Liver (tissue), 9 donors: ENCODE measurements around the gene LYRM4. TPM values are rescaled to one million over a fixed set of nuclear protein-coding genes. Genes with fewer than 3 reads are reported as not detected.

Experiments used
- DNase-seq: peaks from one replicate; pipeline ENCODE4 v3.0.0-alpha.2; 2017; ENCODE audit warnings: low spot score
- H3K27ac ChIP-seq, 2 donors: one replicate each; pipeline ENCODE4 v1.7.0; 2013; ENCODE audit warnings: inconsistent platforms in 2 of 2, low read length in 2 of 2, control low read depth in 1 of 2, low read depth in 1 of 2, mild to moderate bottlenecking in 1 of 2
- H3K27me3 ChIP-seq, 4 donors: one replicate each; pipeline versions ENCODE4 v1.6.1 to v1.7.0; 2013; ENCODE audit warnings: low read length in 3 of 4, inconsistent platforms in 1 of 4, mild to moderate bottlenecking in 1 of 4, moderate library complexity in 1 of 4; ENCODE audit not compliant: control insufficient read depth in 4 of 4, insufficient read depth in 4 of 4
- H3K36me3 ChIP-seq, 4 donors: one replicate each; pipeline versions ENCODE4 v1.6.1 to v1.7.0; 2013; ENCODE audit warnings: low read length in 3 of 4, mild to moderate bottlenecking in 3 of 4, low read depth in 1 of 4, moderate library complexity in 1 of 4; ENCODE audit not compliant: control insufficient read depth in 4 of 4, insufficient read depth in 3 of 4
- H3K4me1 ChIP-seq, 4 donors: one replicate each; pipeline versions ENCODE4 v1.6.1 to v1.7.0; 2013; ENCODE audit warnings: low read length in 3 of 4, mild to moderate bottlenecking in 3 of 4, moderate library complexity in 1 of 4; ENCODE audit not compliant: control insufficient read depth in 4 of 4, insufficient read depth in 4 of 4
- H3K4me3 ChIP-seq, 3 donors: one replicate each; pipeline versions ENCODE4 v1.6.1 to v1.7.0; 2013; ENCODE audit warnings: low read length in 3 of 3, control low read depth in 1 of 3, low read depth in 1 of 3, mild to moderate bottlenecking in 1 of 3
- H3K9ac ChIP-seq, 2 donors: one replicate each; pipeline ENCODE4 v1.7.0; 2013; ENCODE audit warnings: low read length in 2 of 2, mild to moderate bottlenecking in 2 of 2, moderate library complexity in 2 of 2, control low read depth in 1 of 2, low read depth in 1 of 2
- H3K9me3 ChIP-seq, 4 donors: one replicate each; pipeline versions ENCODE4 v1.6.1 to v1.7.0; 2013; ENCODE audit warnings: low read length in 3 of 4; ENCODE audit not compliant: control insufficient read depth in 4 of 4
- EGR1 ChIP-seq, 2 donors: IDR thresholded peaks; 2 replicates each; pipeline ENCODE4 v1.6.1; 2016 to 2018; ENCODE audit warnings: antibody characterized with exemption in 2 of 2, low read depth in 2 of 2
- FOXA1 ChIP-seq: IDR thresholded peaks from 2 replicates; pipeline ENCODE4 v1.6.1; 2016; ENCODE audit warnings: antibody characterized with exemption
- GABPA ChIP-seq, 2 donors: IDR thresholded peaks in 1 of 2; conservative IDR thresholded peaks in 1 of 2; 2 replicates each; pipeline ENCODE4 v1.6.1; 2016; ENCODE audit warnings: antibody characterized with exemption in 2 of 2, mild to moderate bottlenecking in 1 of 2, moderate library complexity in 1 of 2
- HNF4A ChIP-seq, 2 donors: conservative IDR thresholded peaks; 2 replicates each; pipeline ENCODE4 v1.6.1; 2016; ENCODE audit warnings: antibody characterized with exemption in 2 of 2, mild to moderate bottlenecking in 2 of 2
- HNF4G ChIP-seq: IDR thresholded peaks from 2 replicates; pipeline ENCODE4 v1.6.1; 2016; ENCODE audit warnings: antibody characterized with exemption
- NR2F2 ChIP-seq: IDR thresholded peaks from 2 replicates; pipeline ENCODE4 v1.6.1; 2016; ENCODE audit warnings: antibody characterized with exemption
- RAD21 ChIP-seq, 2 donors: IDR thresholded peaks; 2 replicates each; pipeline ENCODE4 v1.6.1; 2016; ENCODE audit warnings: antibody characterized with exemption in 2 of 2, mild to moderate bottlenecking in 2 of 2
- RXRA ChIP-seq, 2 donors: IDR thresholded peaks; 2 replicates each; pipeline ENCODE4 v1.6.1; 2017 to 2018; ENCODE audit warnings: antibody characterized with exemption in 2 of 2, mild to moderate bottlenecking in 1 of 2
- SP1 ChIP-seq: IDR thresholded peaks from 2 replicates; pipeline ENCODE4 v1.6.1; 2018; ENCODE audit warnings: antibody characterized with exemption, mild to moderate bottlenecking
- TAF1 ChIP-seq: conservative IDR thresholded peaks from 2 replicates; pipeline ENCODE4 v1.6.1; 2016; ENCODE audit warnings: antibody characterized with exemption, mild to moderate bottlenecking
- YY1 ChIP-seq: IDR thresholded peaks from 2 replicates; pipeline ENCODE4 v1.6.1; 2016; ENCODE audit warnings: antibody characterized with exemption, mild to moderate bottlenecking
- WGBS: extraction: QIAGEN DNeasy Blood & Tissue Kit; methylation state at CpG from one replicate; pipeline ENCODE4 v1.1.7; 2013; 5-methylcytosine and 5-hydroxymethylcytosine counted together
- polyA plus RNA-seq, 2 donors: library from polyadenylated mRNA; stranded (reverse) in 1 of 2; unstranded in 1 of 2; fragments of 200-250 nt in 1 of 2; fragments of >200 nt in 1 of 2; fragmentation: Nextera tagmentation in 1 of 2; extraction: Ambion mirVana in 1 of 2; gene quantifications; one replicate each; pipeline versions ENCODE4 v1.2.1 to v1.2.3, GENCODE V29; 2013 to 2015
- total RNA-seq, 2 donors: library from RNA; depleted of rRNA; stranded (reverse); fragments of >200 nt; gene quantifications; one replicate each; pipeline ENCODE4 v1.2.3, GENCODE V29; 2014
- TF ChIP-seq, protein P1 (sequence below): IDR thresholded peaks from 2 replicates; pipeline ENCODE4 v1.6.1; 2016; ENCODE audit warnings: antibody characterized with exemption, mild to moderate bottlenecking
- TF ChIP-seq, protein P2 (sequence below): IDR thresholded peaks from 2 replicates; pipeline ENCODE4 v1.6.1; 2016; ENCODE audit warnings: antibody characterized with exemption
- TF ChIP-seq, protein P3 (sequence below): fragments of 150-350 bp; IDR thresholded peaks from 2 replicates; pipeline ENCODE4 v1.5.1; 2017; ENCODE audit warnings: improper control_type of control experiment, low read depth, low read length; ENCODE audit not compliant: missing input control
- TF ChIP-seq, protein P4 (sequence below): IDR thresholded peaks from 2 replicates; pipeline ENCODE4 v1.6.1; 2016; ENCODE audit warnings: antibody characterized with exemption
- TF ChIP-seq, protein P5 (sequence below): IDR thresholded peaks from 2 replicates; pipeline ENCODE4 v1.6.1; 2016; ENCODE audit warnings: antibody characterized with exemption
- donor health status: healthy.
- donor health status: healthy.
- donor health status: healthy.
- donor health status: healthy.
- donor health status: healthy.

LYRM4 gene
- 1 to 10 TPM; 4.4 to 4.8 TPM for total RNA-seq
- 10 to 100 TPM in 1 of 2 donors, 1 to 10 TPM in 1; 8.2 to 13.1 TPM for polyA plus RNA-seq

DNA sequence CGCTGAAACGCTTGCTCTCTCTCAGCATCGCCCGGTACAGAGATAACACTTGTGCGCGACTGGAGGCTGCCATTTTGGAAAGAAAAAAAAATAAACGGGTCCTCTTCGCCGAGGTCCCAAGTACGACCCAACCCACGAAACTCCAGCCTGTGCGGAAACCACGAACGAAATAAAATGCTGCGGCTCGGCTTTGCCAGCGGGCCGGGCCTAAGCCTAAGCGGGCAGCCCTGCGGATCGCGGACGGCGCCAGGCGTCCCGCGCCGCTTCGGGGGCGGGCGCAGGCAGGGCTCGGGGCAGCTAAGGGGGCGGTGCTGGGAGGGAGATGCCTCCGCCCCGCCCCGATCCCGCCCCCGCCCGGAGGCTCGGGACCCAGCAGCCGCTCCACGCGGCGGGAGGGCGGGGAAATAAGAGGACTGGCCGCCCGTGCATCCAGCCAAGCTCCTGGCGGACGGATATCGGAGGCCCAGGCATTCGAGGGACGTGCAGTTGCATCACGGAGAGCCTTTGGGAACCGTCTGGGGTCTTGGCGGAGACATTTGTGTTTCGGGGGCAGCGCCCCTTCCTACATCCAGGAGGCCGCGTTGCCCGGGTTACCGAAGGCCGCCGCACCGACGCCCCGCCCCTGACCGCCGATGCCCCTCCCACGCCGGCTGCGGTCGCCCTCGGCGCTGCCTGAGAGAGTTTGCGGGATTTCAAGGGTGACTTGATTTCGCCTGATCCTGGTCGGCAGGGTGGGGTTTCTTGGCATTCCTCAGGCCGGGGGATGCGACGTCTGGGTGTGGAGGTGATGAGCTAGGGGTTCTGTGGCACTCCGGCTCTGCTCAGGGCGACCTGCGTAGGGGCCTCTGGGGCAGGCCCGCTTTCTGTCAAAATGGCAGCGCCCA, at the start of gene LYRM4, which contains the start of gene FARS2:
TSS of gene LYRM4 (minus strand) at position 290 of the 884 bp plus-strand sequence. CDS start at position 73, 217 bp downstream.
TSS of gene FARS2 (plus strand) at position 853 of the 884 bp plus-strand sequence.
- Histone ChIP-seq H3K36me3 (no peaks in the 10 kb centered on the region), H3K4me1 (peaks cover 2 to 23% (median 15%) of the 10 kb centered on the region in 4 donors), H3K9me3 (no peaks in the 10 kb centered on the region), H3K4me3 (peak within 1 kb of the TSS; percentile 90 to 99 (median 94)), H3K27me3 (no peaks in the 10 kb centered on the region), H3K27ac (peak within 1 kb of the TSS; percentile 95 to 99), H3K9ac (peak within 1 kb of the TSS; percentile 62 to 93)
- WGBS, result under 1% methylated on average over 85 of the region's 85 CpGs
- peak; percentile 95 for DNase-seq
- TF ChIP-seq HNF4A (conservative IDR thresholded peaks at IDR 0.05) (peak in 1 of 2 donors; percentile 2), EGR1 (IDR thresholded peaks at IDR 0.05; ENCODE audit: low read depth in 2 of 2) (peak; percentile 87 to 93), RAD21 (IDR thresholded peaks at IDR 0.05) (peak in 1 of 2 donors; percentile 13), YY1 (peak; percentile 98), SP1 (peak; percentile 31), HNF4G (no peak), RXRA (IDR thresholded peaks at IDR 0.05) (no peak), NR2F2 (no peak)
- TF ChIP-seq, protein P1, sequence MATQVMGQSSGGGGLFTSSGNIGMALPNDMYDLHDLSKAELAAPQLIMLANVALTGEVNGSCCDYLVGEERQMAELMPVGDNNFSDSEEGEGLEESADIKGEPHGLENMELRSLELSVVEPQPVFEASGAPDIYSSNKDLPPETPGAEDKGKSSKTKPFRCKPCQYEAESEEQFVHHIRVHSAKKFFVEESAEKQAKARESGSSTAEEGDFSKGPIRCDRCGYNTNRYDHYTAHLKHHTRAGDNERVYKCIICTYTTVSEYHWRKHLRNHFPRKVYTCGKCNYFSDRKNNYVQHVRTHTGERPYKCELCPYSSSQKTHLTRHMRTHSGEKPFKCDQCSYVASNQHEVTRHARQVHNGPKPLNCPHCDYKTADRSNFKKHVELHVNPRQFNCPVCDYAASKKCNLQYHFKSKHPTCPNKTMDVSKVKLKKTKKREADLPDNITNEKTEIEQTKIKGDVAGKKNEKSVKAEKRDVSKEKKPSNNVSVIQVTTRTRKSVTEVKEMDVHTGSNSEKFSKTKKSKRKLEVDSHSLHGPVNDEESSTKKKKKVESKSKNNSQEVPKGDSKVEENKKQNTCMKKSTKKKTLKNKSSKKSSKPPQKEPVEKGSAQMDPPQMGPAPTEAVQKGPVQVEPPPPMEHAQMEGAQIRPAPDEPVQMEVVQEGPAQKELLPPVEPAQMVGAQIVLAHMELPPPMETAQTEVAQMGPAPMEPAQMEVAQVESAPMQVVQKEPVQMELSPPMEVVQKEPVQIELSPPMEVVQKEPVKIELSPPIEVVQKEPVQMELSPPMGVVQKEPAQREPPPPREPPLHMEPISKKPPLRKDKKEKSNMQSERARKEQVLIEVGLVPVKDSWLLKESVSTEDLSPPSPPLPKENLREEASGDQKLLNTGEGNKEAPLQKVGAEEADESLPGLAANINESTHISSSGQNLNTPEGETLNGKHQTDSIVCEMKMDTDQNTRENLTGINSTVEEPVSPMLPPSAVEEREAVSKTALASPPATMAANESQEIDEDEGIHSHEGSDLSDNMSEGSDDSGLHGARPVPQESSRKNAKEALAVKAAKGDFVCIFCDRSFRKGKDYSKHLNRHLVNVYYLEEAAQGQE, result no peak
- TF ChIP-seq, protein P2, sequence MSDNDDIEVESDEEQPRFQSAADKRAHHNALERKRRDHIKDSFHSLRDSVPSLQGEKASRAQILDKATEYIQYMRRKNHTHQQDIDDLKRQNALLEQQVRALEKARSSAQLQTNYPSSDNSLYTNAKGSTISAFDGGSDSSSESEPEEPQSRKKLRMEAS, result peak; percentile 53
- TF ChIP-seq, protein P3, sequence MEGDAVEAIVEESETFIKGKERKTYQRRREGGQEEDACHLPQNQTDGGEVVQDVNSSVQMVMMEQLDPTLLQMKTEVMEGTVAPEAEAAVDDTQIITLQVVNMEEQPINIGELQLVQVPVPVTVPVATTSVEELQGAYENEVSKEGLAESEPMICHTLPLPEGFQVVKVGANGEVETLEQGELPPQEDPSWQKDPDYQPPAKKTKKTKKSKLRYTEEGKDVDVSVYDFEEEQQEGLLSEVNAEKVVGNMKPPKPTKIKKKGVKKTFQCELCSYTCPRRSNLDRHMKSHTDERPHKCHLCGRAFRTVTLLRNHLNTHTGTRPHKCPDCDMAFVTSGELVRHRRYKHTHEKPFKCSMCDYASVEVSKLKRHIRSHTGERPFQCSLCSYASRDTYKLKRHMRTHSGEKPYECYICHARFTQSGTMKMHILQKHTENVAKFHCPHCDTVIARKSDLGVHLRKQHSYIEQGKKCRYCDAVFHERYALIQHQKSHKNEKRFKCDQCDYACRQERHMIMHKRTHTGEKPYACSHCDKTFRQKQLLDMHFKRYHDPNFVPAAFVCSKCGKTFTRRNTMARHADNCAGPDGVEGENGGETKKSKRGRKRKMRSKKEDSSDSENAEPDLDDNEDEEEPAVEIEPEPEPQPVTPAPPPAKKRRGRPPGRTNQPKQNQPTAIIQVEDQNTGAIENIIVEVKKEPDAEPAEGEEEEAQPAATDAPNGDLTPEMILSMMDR, result peak; percentile 55
- TF ChIP-seq, protein P4, sequence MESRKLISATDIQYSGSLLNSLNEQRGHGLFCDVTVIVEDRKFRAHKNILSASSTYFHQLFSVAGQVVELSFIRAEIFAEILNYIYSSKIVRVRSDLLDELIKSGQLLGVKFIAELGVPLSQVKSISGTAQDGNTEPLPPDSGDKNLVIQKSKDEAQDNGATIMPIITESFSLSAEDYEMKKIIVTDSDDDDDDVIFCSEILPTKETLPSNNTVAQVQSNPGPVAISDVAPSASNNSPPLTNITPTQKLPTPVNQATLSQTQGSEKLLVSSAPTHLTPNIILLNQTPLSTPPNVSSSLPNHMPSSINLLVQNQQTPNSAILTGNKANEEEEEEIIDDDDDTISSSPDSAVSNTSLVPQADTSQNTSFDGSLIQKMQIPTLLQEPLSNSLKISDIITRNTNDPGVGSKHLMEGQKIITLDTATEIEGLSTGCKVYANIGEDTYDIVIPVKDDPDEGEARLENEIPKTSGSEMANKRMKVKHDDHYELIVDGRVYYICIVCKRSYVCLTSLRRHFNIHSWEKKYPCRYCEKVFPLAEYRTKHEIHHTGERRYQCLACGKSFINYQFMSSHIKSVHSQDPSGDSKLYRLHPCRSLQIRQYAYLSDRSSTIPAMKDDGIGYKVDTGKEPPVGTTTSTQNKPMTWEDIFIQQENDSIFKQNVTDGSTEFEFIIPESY, result peak; percentile 22

DNA sequence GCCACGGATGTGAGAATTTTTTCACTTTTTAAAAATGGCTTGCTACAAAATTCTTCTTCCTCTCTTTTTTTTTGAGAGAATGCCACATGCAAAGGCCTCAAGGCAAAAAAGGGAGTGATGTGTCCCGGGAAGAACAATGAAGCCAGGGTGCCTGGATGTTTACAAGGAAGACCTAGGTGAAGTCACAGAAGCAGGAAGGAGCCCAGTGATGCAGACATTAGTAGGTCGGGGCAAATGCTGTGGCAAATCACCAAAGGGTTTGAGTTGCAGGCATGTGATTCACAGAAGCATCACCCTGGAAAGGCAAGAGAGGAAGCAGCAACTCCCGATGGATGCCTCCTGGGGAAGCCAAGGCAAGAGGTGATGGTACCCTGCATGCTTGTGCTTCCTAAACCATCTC, 47.3 kb upstream of the LYRM4 start:
- no peak for DNase-seq
- 89% methylated on average over 4 of the region's 4 CpGs for WGBS
- Histone ChIP-seq H3K27ac (no peak overlapping the region), H3K9me3 (no peaks in the 10 kb centered on the region), H3K4me1 (peaks cover 0 to 11% (median 4%) of the 10 kb centered on the region in 4 donors), H3K36me3 (no peaks in the 10 kb centered on the region), H3K9ac (no peak overlapping the region), H3K4me3 (no peak overlapping the region), H3K27me3 (no peaks in the 10 kb centered on the region)
- TF ChIP-seq, protein P3, result no peak
- TF ChIP-seq, protein P2, result no peak
- TF ChIP-seq RAD21 (IDR thresholded peaks at IDR 0.05) (no peak), RXRA (IDR thresholded peaks at IDR 0.05) (no peak), FOXA1 (no peak), GABPA (IDR thresholded peaks at IDR 0.05 in 1 of 2, conservative IDR thresholded peaks at IDR 0.05 in 1 of 2) (no peak), YY1 (no peak), NR2F2 (no peak), TAF1 (no peak)
- TF ChIP-seq, protein P4, result no peak
- TF ChIP-seq, protein P5, sequence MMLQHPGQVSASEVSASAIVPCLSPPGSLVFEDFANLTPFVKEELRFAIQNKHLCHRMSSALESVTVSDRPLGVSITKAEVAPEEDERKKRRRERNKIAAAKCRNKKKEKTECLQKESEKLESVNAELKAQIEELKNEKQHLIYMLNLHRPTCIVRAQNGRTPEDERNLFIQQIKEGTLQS, result no peak
